HG02852 (cell line): Measurements from ENCODE around the gene TCF4.

ENCODE experiments used
- ATAC-seq: cut with Tn5 transposase; IDR thresholded peaks from one replicate; pipeline ENCODE4 v1.9.1; 2021; ENCODE audit warnings: mild to moderate bottlenecking, moderate library complexity; ENCODE audit not compliant: unreplicated experiment

Gene TCF4

DNA sequence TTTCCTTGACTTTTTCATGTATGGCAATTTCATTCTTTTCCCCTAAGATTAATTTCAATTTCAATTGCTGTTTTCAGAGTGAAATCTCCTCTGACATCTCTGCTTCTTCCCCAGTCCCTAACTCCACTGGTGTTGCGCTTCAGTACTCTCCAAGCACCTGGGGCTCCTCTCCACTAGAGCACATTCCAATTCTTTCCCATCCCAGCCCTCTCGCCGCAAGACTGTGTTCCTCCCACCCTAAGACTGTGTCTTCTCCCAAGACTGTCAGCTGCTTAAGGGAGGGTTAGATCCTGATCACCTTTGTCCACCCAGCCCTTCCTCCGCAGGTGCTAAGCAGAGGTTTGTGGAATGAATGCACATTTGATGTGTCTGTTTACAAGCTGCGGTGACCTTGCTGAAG lies 373.0 kb downstream of the TCF4 start:
- no peak for ATAC-seq

DNA sequence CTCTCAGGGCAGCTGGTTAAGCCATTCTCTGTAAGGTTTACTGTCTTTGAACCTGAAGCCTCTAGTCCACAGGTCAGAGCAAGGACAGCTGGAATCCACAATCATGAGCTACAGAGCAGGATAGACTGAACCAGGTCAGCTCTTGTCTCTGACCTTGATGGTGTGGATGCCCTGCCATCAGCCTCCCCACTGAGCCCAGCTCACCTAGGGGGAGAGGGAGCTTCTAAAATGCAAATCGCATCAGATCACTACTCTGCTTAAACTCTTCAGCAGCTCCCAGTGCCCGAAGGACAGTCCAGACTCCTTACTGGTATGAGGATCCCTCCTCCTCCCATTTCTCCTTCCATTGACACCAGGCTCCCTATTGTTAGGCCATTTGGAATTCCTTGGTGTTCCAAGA lies 373.5 kb downstream of the TCF4 start:
- ATAC-seq, result no peak

DNA sequence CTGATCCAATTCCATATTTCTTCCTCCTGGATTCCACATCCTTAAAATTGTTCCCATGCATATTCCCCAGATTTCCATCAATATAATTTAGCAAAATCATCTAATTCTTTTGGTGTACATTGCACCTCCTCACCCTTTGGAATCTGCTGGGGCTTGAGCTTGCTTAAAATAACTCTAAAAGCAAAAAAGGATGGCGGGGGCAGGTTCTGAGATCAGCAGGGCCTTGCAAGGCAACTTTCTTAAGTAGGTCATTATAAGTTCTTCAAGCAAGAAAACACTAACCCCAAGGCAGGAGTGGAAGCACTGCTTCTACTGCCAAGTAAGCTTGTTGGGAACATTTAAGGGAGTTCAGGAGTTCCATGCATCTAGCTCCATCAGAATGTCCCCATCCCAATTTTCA lies 374.4 kb downstream of the TCF4 start:
- no peak for ATAC-seq

DNA sequence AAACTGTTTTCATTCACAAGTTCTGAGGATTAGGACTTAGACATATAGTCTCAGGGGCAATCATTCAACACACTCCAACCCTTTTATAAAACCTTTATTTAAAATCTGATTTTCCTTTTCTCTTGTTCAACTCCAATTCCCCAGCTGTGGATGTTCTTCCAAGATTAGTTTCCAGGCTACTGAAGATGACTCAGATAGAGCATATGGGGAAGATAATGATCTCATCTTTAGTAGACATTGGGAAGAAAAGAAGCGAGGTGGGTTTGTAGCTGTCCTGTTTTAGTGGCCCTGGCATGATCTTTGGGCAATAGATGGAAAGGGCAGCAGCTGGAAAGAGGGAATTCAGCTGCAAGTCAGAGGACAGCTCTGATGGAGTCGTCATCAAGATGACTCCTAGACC lies 381.1 kb downstream of the TCF4 start:
- no peak for ATAC-seq

DNA sequence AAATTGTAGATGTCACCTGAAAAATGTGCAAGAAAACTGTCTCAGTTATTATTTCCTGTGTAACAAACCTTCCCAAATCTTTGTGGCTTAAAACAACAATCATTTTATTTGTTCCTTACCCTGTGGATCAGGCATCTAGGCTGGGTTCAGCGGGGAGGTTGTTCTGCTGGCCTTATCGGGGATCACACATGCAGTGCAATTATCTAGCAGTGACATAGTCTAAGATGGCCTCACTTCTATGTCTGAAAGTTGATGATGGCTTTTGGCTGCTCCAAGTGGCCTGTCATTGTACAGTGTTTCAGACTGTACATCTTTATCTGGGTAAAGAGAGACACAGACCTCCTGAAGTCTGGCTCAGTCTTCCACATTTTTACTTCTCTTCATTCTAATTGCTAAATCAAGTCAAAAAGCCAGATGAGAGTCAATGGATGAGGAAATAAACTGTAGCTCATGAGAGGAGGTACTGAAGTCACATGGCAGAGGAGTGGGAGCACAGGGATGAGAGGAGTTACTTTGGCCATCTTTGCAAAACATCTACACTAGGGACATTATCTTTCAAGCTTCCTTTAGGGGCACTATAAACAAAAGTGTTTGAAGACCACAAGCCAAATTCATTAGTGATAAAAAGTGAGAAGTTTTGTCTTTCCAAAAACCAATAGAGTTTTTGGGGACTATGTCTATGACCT lies 385.6 kb downstream of the TCF4 start:
- no peak for ATAC-seq

DNA sequence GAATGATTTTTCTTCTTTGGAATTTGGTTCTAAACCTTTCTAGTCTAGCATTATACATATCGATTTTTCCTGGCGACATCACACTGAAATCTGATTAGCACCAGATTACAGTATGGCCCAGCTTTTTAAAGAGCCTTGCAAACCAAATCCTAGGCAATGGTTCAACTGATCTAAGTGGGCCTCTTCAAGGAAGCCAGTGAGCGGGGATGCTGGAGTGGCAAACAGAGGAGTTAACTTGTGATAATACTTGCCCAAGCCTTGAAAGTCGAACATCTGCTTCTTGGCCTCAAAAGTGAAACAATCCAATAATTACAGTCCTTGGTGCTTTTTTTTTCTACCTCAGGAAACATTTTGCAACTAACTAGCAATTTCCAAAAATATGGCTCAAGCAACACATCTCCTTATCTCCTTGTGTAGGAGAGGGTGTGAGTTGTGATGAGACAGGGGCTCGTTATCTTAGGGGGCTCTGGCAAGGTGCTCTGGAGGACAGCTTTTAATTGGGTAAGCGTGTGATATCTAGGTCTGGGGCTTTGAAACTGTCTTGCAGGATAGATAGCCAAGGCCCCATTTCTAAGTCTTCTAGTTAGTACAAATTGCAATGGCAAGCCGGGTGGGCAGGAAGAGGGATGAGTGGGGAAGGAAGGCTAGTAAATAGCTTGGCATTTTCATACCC lies 388.6 kb downstream of the TCF4 start:
- ATAC-seq, result no peak

DNA sequence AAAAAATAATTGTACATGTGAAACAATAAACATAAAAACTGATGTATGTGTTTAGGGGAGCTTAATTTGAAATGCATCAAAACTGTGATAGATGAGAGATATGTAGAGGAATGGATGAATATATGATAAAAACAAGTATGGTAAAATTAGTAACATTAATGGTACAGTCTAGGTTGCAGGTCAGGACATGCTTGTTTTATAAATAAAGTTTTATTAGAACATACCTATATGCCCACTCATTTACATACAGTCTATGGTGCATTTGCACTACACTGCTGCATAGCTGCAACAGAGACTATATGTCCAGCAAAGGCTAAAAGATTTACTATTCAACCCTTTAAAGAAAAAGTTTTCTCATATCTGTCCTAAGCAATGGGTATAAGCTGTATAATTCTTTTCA lies 392.1 kb downstream of the TCF4 start:
- no peak for ATAC-seq

DNA sequence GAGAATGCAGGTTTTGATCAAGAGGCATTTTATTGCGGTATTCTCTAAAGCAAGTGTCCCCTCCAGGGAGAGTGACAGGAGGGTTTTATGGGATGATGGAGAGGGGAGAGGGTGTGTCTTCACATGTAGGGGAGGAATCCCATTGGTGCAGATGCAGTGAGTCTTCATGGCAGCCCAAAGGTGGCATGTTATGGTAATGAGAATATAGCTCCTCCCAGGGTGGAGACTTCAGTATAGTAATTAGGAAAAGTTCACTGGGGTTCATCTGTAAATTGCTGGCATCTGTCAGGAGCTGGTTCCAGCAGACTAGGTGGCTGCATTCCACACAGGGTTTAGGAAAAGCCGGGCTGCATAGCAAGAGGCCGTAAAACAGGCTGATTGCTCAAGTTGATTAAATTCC lies 398.0 kb downstream of the TCF4 start:
- no peak for ATAC-seq

DNA sequence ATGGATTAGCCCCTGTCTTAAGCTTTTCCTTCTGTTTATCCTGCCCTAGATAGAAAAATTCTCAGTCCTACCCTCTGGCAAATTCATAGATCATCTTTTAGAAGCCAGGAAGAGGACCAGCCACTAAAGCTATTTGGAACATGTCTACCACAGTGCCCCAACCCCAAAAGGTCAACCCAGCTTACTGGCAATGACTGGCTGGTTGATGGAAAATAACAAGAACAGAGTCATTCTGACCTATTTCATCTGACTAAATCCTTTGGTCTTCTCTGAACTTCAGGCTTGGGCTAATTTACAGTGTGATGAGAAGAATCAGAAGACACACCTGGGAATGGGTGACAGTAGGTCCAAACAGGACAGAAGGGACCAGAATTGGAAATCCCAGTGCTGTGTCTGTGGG lies 401.4 kb downstream of the TCF4 start:
- ATAC-seq, result no peak

DNA sequence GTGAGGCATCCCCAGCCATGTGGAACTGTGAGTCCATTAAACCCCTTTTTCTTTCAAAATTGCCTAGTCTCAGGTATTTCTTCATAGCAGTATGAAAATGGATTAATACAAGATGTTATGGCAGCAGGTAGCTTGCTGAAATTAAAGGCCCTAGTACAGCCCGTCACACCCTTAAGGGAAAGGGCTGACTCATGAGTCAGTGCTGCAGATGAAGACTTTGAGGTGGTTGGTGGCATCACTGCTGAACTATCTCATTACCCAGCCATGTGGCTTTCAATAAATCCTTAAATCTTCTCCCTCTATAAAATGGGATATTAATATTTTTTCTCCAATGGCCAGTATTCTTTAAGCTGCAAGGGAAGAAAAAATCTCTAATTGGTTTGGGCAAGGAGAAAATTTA lies 402.6 kb downstream of the TCF4 start:
- ATAC-seq, result no peak

DNA sequence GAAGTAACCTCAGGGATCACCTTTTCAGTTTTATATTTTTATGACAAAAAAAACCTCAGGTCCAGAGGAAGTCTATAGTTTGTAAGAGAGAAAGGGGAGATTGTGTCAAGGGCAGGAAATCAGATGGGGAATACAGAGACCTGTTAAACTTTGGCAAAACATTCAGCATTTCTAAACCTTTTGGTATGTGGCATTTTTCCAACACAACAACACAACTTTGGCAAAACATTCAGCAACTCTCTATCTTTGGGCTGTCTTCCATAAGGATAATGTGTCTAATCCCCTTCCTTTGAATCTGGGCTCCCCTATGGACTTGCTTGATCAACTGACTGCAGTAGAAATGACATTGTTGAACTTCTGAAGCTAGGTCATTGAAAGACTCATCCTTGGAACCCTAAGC lies 408.2 kb downstream of the TCF4 start:
- no peak for ATAC-seq

DNA sequence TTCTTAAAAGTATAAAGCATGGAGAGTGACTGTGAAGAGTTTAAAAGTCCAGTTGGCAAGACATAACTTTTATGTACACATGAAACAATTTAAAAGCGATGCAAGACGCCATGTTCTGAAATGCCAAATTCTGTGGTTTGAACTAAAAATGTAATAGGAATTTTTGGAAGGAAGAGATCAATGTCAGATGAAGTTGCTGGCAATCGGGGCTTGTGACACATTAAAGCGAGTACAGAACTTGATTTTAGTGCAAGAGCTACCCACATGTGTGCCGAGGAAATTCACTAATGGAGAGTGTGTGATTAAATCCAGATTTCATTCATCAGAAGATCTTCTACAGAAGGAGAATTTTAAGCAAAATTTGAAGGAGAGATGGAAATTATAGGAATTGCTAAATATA lies 408.6 kb downstream of the TCF4 start:
- ATAC-seq, result no peak

DNA sequence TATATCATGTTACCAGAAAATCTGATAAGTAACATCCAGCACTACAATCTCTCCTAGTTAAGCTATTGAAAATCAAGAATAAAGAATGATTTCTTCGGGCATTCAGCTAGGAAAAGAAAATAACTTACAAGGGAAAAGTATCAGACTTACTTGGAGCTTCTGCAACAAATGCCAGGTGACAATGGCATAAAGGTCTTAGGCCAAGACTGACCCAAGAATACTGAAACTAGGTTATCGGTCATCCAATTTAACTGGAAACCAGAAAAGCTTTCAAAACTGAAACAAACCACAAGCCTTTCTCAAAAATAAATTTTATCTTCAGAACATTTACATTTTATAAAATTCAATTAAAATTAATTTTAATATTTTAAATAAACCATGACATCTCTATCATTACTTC lies 414.7 kb downstream of the TCF4 start:
- no peak for ATAC-seq
